GDM1 (cell line): ENCODE measurements around the gene CCDC188.
"Not testable (repeated sequence)": the region's sequence is repeated elsewhere in the genome, so short reads cannot be mapped to it uniquely, and the experiment has no call there.

Experiments used
- DNase-seq: peaks from one replicate; lab custom pipeline; 2025; lab: John Stamatoyannopoulos, UW

CCDC188 gene

GRCh38 chr22:20170170-20170569 lies 19.3 kb upstream of the CCDC188 start:
- no peak for DNase-seq

- no peak for DNase-seq
Measured at GRCh38 chr22:20169253-20169822, 18.5 kb upstream of the CCDC188 start.

GRCh38 chr22:20167643-20168322 lies 16.9 kb upstream of the CCDC188 start:
- no peak for DNase-seq

GRCh38 chr22:20166703-20167102 lies 15.8 kb upstream of the CCDC188 start:
- DNase-seq = no peak

- no peak for DNase-seq
Measured at GRCh38 chr22:20165913-20166312, 15.1 kb upstream of the CCDC188 start.

GRCh38 chr22:20165421-20165820 lies 14.6 kb upstream of the CCDC188 start:
- no peak for DNase-seq

GRCh38 chr22:20164863-20165262 lies 14.0 kb upstream of the CCDC188 start:
- no peak for DNase-seq

- no peak for DNase-seq
Measured at GRCh38 chr22:20160041-20160440, 9.2 kb upstream of the CCDC188 start.

GRCh38 chr22:20159531-20159930 lies 8.7 kb upstream of the CCDC188 start:
- DNase-seq = not testable (repeated sequence)

- peak; percentile 91 for DNase-seq
Measured at GRCh38 chr22:20159076-20159475, 8.2 kb upstream of the CCDC188 start.

GRCh38 chr22:20158391-20159036 lies 7.7 kb upstream of the CCDC188 start:
- DNase-seq = no peak

GRCh38 chr22:20157430-20158183 lies 6.8 kb upstream of the CCDC188 start:
- no peak for DNase-seq

- DNase-seq = peak; percentile 66
Measured at GRCh38 chr22:20156611-20157429, 6.0 kb upstream of the CCDC188 start.

- no peak for DNase-seq
Measured at GRCh38 chr22:20156042-20156389, 5.2 kb upstream of the CCDC188 start.

- no peak for DNase-seq
Measured at GRCh38 chr22:20155330-20156041, 4.6 kb upstream of the CCDC188 start.

GRCh38 chr22:20154602-20155187 lies 3.8 kb upstream of the CCDC188 start:
- DNase-seq = no peak

- DNase-seq = no peak
Measured at GRCh38 chr22:20153945-20154344, 3.1 kb upstream of the CCDC188 start.

- DNase-seq = no peak
Measured at GRCh38 chr22:20152464-20152890, 1.6 kb upstream of the CCDC188 start.

- DNase-seq = no peak
Measured at GRCh38 chr22:20151276-20151588, 377 bp upstream of the CCDC188 start.

GRCh38 chr22:20149257-20150250 lies 1.3 kb downstream of the CCDC188 start:
- DNase-seq = no peak
